ENCODE results near the gene PDIK1L.

Gene PDIK1L

GRCh38 chr1:26158271-26158907 lies 46.8 kb downstream of the PDIK1L start:
- no peak for DNase-seq
- no peak overlapping the region for H3K27ac ChIP-seq
- no peaks in the 10 kb centered on the region for H3K9me3 ChIP-seq (ENCODE audit: severe bottlenecking)
- H3K27me3 ChIP-seq (ENCODE audit: insufficient read depth, low read depth, severe bottlenecking), result no peaks in the 10 kb centered on the region
- no peaks in the 10 kb centered on the region for H3K36me3 ChIP-seq
- TF ChIP-seq CTCF (IDR thresholded peaks at IDR 0.05; ENCODE audit: low read depth, low read length), result no peak
- H3K4me3 ChIP-seq (ENCODE audit: low read depth, low read length), result no peak overlapping the region

GRCh38 chr1:26158908-26159742 lies 47.5 kb downstream of the PDIK1L start, which contains the start of gene FAM110D:
FAM110D (plus strand) TSS chr1:26159079; CDS start chr1:26161292, 2,213 bp downstream.
- no peak for TF ChIP-seq CTCF (IDR thresholded peaks at IDR 0.05; ENCODE audit: low read depth, low read length)
- Histone ChIP-seq H3K9me3 (ENCODE audit: severe bottlenecking) (no peaks in the 10 kb centered on the region), H3K27ac (no peak within 1 kb of the TSS), H3K27me3 (ENCODE audit: insufficient read depth, low read depth, severe bottlenecking) (no peaks in the 10 kb centered on the region), H3K36me3 (no peaks in the 10 kb centered on the region), H3K4me3 (ENCODE audit: low read depth, low read length) (no peak within 1 kb of the TSS)
- DNase-seq, result no peak

- H3K27ac ChIP-seq, result no peak overlapping the region
- H3K9me3 ChIP-seq (ENCODE audit: severe bottlenecking), result no peaks in the 10 kb centered on the region
- H3K4me3 ChIP-seq (ENCODE audit: low read depth, low read length), result no peak overlapping the region
- TF ChIP-seq CTCF (IDR thresholded peaks at IDR 0.05; ENCODE audit: low read depth, low read length), result no peak
- no peak for DNase-seq
- no peaks in the 10 kb centered on the region for H3K36me3 ChIP-seq
- no peaks in the 10 kb centered on the region for H3K27me3 ChIP-seq (ENCODE audit: insufficient read depth, low read depth, severe bottlenecking)
Measured at GRCh38 chr1:26159743-26160039, 48.1 kb downstream of the PDIK1L start.

GRCh38 chr1:26160527-26161414 lies 49.1 kb downstream of the PDIK1L start:
- H3K4me3 ChIP-seq (ENCODE audit: low read depth, low read length), result no peak overlapping the region
- DNase-seq, result no peak
- no peaks in the 10 kb centered on the region for H3K9me3 ChIP-seq (ENCODE audit: severe bottlenecking)
- H3K27ac ChIP-seq, result no peak overlapping the region
- no peak for TF ChIP-seq CTCF (IDR thresholded peaks at IDR 0.05; ENCODE audit: low read depth, low read length)
- no peaks in the 10 kb centered on the region for H3K27me3 ChIP-seq (ENCODE audit: insufficient read depth, low read depth, severe bottlenecking)
- H3K36me3 ChIP-seq, result no peaks in the 10 kb centered on the region

GRCh38 chr1:26161415-26162219 lies 50.0 kb downstream of the PDIK1L start:
- Histone ChIP-seq H3K4me3 (ENCODE audit: low read depth, low read length) (peak overlapping the region; percentile 24), H3K27ac (no peak overlapping the region; the same call in 1 of the 2 replicates), H3K36me3 (no peaks in the 10 kb centered on the region), H3K9me3 (ENCODE audit: severe bottlenecking) (no peaks in the 10 kb centered on the region), H3K27me3 (ENCODE audit: insufficient read depth, low read depth, severe bottlenecking) (no peaks in the 10 kb centered on the region)
- DNase-seq, result peak; percentile 65
- peak; percentile 37; the same call in 1 of the 2 replicates for TF ChIP-seq CTCF (IDR thresholded peaks at IDR 0.05; ENCODE audit: low read depth, low read length)
